ENCODE results near the gene NTM.

Gene NTM

DNA sequence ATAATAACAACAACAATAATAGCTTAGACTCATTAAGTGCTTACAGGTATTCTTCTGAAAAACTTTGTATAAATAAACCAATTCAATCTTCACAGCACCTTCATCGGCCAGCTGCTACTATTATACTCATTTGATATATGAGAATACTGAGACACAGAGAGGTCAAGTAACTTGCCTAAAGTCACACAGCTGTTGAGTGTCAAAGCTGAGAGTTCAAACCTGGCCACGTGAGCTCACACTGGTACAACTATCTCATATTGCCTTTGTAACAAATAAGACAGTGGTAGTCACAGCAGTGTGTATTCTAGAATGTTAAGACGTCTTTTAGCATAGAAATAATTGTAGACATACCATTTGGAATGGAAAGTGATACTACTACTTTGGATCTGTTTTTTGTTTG lies 268.5 kb downstream of the NTM start:
- no peak overlapping the region for H3K4me3 ChIP-seq (ENCODE audit: low read depth, low read length)
- peaks cover 6% of the 10 kb centered on the region for H3K4me1 ChIP-seq (ENCODE audit: control insufficient read depth, insufficient read depth, low read length)
- H3K36me3 ChIP-seq (ENCODE audit: control insufficient read depth, insufficient read depth, low read length): no peaks in the 10 kb centered on the region
- H3K9me3 ChIP-seq (ENCODE audit: control insufficient read depth, insufficient read depth, low read length): no peaks in the 10 kb centered on the region
- no peak overlapping the region for H3K9ac ChIP-seq (ENCODE audit: low read depth, low read length)
- H3K27me3 ChIP-seq (ENCODE audit: control insufficient read depth, insufficient read depth, low read length): no peaks in the 10 kb centered on the region

- H3K4me3 ChIP-seq (ENCODE audit: low read depth, low read length): no peak overlapping the region
- H3K9ac ChIP-seq (ENCODE audit: low read depth, low read length): no peak overlapping the region
- H3K27me3 ChIP-seq (ENCODE audit: control insufficient read depth, insufficient read depth, low read length): no peaks in the 10 kb centered on the region
- H3K4me1 ChIP-seq (ENCODE audit: control insufficient read depth, insufficient read depth, low read length): peaks cover 8% of the 10 kb centered on the region
- H3K9me3 ChIP-seq (ENCODE audit: control insufficient read depth, insufficient read depth, low read length): no peaks in the 10 kb centered on the region
- H3K36me3 ChIP-seq (ENCODE audit: control insufficient read depth, insufficient read depth, low read length): no peaks in the 10 kb centered on the region
Observed at GRCh38 chr11:131640320-131640719, 269.9 kb downstream of the NTM start.

DNA sequence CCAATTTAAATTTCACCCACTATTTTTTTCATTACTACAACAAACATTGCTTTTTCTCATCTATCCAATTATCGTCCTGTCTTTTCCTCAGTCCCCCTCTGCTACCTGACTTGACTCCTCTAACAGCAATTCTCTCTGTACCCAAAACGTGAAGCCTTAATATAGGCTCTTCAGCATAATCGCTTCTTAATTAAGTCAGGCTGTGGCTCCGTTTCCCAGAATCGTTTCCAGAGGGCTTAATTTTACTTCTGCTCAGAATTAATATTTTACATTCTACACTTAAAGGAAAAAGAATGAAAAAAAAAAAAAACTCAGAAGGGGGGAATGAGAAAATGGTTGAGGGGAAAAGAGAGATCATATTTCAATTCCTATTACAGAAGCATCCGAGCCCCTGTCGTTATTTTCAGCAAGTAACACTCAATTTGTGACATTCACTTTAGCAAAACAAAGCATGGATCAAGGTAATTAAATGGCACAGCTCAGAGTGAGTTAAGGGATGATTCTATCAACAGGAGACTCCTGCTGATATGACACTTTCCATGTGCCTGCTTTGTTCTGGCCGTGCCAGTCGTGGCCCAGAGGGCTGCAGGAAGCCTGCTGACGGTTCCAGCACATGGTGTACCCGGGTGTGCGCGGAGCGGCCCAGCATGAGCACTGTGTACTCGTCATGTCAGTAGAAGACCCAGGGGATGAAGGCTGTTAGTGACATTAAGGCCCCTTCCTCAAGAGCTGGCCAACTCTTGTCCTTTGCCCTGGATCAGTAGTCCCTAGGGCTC lies 272.5 kb downstream of the NTM start:
- Histone ChIP-seq H3K9ac (ENCODE audit: low read depth, low read length) (no peak overlapping the region), H3K36me3 (ENCODE audit: control insufficient read depth, insufficient read depth, low read length) (no peaks in the 10 kb centered on the region), H3K9me3 (ENCODE audit: control insufficient read depth, insufficient read depth, low read length) (no peaks in the 10 kb centered on the region), H3K4me3 (ENCODE audit: low read depth, low read length) (no peak overlapping the region), H3K4me1 (ENCODE audit: control insufficient read depth, insufficient read depth, low read length) (peaks cover 9% of the 10 kb centered on the region), H3K27me3 (ENCODE audit: control insufficient read depth, insufficient read depth, low read length) (no peaks in the 10 kb centered on the region)

DNA sequence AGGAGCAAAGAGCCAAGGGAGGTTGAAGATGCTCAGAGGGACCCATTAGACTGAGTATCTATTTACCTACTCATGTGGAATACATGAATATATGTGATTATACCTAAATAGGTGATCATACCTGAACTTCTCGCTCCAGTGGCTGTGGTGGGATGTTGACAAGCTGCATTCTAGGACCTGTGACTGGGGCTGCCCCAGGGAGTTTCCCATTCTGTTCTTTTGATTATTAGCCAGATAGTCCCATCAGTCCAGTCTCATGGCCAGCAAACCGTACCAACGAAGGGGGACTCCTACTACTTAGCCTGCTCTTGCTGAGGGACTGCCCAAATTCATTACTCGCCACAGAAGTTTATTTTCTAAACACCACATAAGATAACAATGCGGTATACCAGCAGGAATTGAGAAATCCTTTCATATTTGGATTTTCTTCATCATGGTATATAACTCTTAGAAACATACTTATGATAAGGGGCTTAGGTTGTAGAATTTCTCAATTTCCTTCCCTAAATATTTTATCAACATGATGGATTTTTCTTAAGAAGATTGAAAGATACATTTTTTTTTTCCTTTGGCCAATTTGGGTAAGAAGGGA lies 273.9 kb downstream of the NTM start:
- Histone ChIP-seq H3K9me3 (ENCODE audit: control insufficient read depth, insufficient read depth, low read length) (no peaks in the 10 kb centered on the region), H3K27me3 (ENCODE audit: control insufficient read depth, insufficient read depth, low read length) (no peaks in the 10 kb centered on the region), H3K4me3 (ENCODE audit: low read depth, low read length) (no peak overlapping the region), H3K36me3 (ENCODE audit: control insufficient read depth, insufficient read depth, low read length) (no peaks in the 10 kb centered on the region), H3K4me1 (ENCODE audit: control insufficient read depth, insufficient read depth, low read length) (peaks cover 9% of the 10 kb centered on the region), H3K9ac (ENCODE audit: low read depth, low read length) (no peak overlapping the region)

GRCh38 chr11:131645237-131645636 lies 274.8 kb downstream of the NTM start:
- Histone ChIP-seq H3K4me1 (ENCODE audit: control insufficient read depth, insufficient read depth, low read length) (peaks cover 7% of the 10 kb centered on the region), H3K9ac (ENCODE audit: low read depth, low read length) (no peak overlapping the region), H3K9me3 (ENCODE audit: control insufficient read depth, insufficient read depth, low read length) (no peaks in the 10 kb centered on the region), H3K27me3 (ENCODE audit: control insufficient read depth, insufficient read depth, low read length) (no peaks in the 10 kb centered on the region), H3K4me3 (ENCODE audit: low read depth, low read length) (no peak overlapping the region), H3K36me3 (ENCODE audit: control insufficient read depth, insufficient read depth, low read length) (no peaks in the 10 kb centered on the region)

GRCh38 chr11:131649856-131650255 lies 279.4 kb downstream of the NTM start:
- Histone ChIP-seq H3K9me3 (ENCODE audit: control insufficient read depth, insufficient read depth, low read length) (no peaks in the 10 kb centered on the region), H3K4me3 (ENCODE audit: low read depth, low read length) (no peak overlapping the region), H3K9ac (ENCODE audit: low read depth, low read length) (no peak overlapping the region), H3K27me3 (ENCODE audit: control insufficient read depth, insufficient read depth, low read length) (no peaks in the 10 kb centered on the region), H3K36me3 (ENCODE audit: control insufficient read depth, insufficient read depth, low read length) (no peaks in the 10 kb centered on the region), H3K4me1 (ENCODE audit: control insufficient read depth, insufficient read depth, low read length) (peaks cover 12% of the 10 kb centered on the region)

DNA sequence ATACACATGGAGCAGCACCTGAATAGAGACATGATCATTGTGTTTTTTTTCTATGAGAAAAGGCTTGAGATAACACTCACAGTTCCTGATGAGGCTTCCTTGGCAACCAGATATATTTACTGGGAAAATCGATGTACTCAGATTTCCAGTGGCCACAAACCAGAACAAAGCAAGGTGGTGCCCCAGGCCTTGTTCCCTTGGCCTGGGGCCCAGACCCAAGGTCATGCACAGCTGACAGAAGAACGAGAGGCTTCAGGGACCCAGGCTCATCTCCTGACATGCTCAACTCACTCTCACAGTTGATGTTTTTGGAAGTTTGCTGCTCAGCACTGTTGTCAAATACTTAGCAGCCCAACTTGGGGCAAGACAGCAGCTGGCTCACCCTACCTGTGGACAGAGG lies 281.8 kb downstream of the NTM start:
- Histone ChIP-seq H3K4me1 (ENCODE audit: control insufficient read depth, insufficient read depth, low read length) (peaks cover 16% of the 10 kb centered on the region), H3K9me3 (ENCODE audit: control insufficient read depth, insufficient read depth, low read length) (no peaks in the 10 kb centered on the region), H3K4me3 (ENCODE audit: low read depth, low read length) (no peak overlapping the region), H3K36me3 (ENCODE audit: control insufficient read depth, insufficient read depth, low read length) (no peaks in the 10 kb centered on the region), H3K27me3 (ENCODE audit: control insufficient read depth, insufficient read depth, low read length) (no peaks in the 10 kb centered on the region), H3K9ac (ENCODE audit: low read depth, low read length) (no peak overlapping the region)

DNA sequence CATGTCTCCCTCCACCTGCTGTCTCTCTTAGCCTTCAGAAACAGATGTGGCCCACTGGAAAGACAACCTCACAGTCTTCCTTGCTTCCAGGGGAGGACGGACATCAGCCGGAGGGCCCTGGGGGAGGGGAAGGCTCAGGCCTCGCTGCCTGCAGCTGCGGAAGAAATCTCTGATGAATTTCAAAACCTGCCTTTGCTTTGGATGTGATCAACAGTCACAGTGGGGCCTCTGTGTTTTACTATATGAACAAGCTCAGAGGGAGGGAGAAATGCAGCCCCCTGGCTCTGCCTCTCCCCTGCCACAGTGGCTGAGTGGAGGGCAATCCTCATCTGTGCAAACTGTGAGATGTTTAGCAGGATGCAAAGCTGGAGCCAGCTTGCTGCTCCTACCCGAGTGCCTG lies 282.8 kb downstream of the NTM start:
- H3K9ac ChIP-seq (ENCODE audit: low read depth, low read length): no peak overlapping the region
- no peaks in the 10 kb centered on the region for H3K27me3 ChIP-seq (ENCODE audit: control insufficient read depth, insufficient read depth, low read length)
- H3K4me3 ChIP-seq (ENCODE audit: low read depth, low read length): no peak overlapping the region
- H3K4me1 ChIP-seq (ENCODE audit: control insufficient read depth, insufficient read depth, low read length): peaks cover 16% of the 10 kb centered on the region
- no peaks in the 10 kb centered on the region for H3K9me3 ChIP-seq (ENCODE audit: control insufficient read depth, insufficient read depth, low read length)
- H3K36me3 ChIP-seq (ENCODE audit: control insufficient read depth, insufficient read depth, low read length): no peaks in the 10 kb centered on the region

- Histone ChIP-seq H3K4me1 (ENCODE audit: control insufficient read depth, insufficient read depth, low read length) (peaks cover 16% of the 10 kb centered on the region), H3K36me3 (ENCODE audit: control insufficient read depth, insufficient read depth, low read length) (no peaks in the 10 kb centered on the region), H3K9ac (ENCODE audit: low read depth, low read length) (no peak overlapping the region), H3K4me3 (ENCODE audit: low read depth, low read length) (no peak overlapping the region), H3K27me3 (ENCODE audit: control insufficient read depth, insufficient read depth, low read length) (no peaks in the 10 kb centered on the region), H3K9me3 (ENCODE audit: control insufficient read depth, insufficient read depth, low read length) (no peaks in the 10 kb centered on the region)
Observed at GRCh38 chr11:131654849-131655248, 284.4 kb downstream of the NTM start.

GRCh38 chr11:131656179-131656838 lies 285.9 kb downstream of the NTM start:
- Histone ChIP-seq H3K36me3 (ENCODE audit: control insufficient read depth, insufficient read depth, low read length) (no peaks in the 10 kb centered on the region), H3K9me3 (ENCODE audit: control insufficient read depth, insufficient read depth, low read length) (no peaks in the 10 kb centered on the region), H3K27me3 (ENCODE audit: control insufficient read depth, insufficient read depth, low read length) (no peaks in the 10 kb centered on the region), H3K4me1 (ENCODE audit: control insufficient read depth, insufficient read depth, low read length) (peaks cover 24% of the 10 kb centered on the region), H3K9ac (ENCODE audit: low read depth, low read length) (no peak overlapping the region), H3K4me3 (ENCODE audit: low read depth, low read length) (peak overlapping the region; percentile 37)

- H3K9me3 ChIP-seq (ENCODE audit: control insufficient read depth, insufficient read depth, low read length): no peaks in the 10 kb centered on the region
- H3K27me3 ChIP-seq (ENCODE audit: control insufficient read depth, insufficient read depth, low read length): no peaks in the 10 kb centered on the region
- H3K9ac ChIP-seq (ENCODE audit: low read depth, low read length): no peak overlapping the region
- H3K36me3 ChIP-seq (ENCODE audit: control insufficient read depth, insufficient read depth, low read length): no peaks in the 10 kb centered on the region
- peak overlapping the region; percentile 37 for H3K4me3 ChIP-seq (ENCODE audit: low read depth, low read length)
- H3K4me1 ChIP-seq (ENCODE audit: control insufficient read depth, insufficient read depth, low read length): peaks cover 24% of the 10 kb centered on the region
Observed at GRCh38 chr11:131656839-131657211, 286.4 kb downstream of the NTM start.

DNA sequence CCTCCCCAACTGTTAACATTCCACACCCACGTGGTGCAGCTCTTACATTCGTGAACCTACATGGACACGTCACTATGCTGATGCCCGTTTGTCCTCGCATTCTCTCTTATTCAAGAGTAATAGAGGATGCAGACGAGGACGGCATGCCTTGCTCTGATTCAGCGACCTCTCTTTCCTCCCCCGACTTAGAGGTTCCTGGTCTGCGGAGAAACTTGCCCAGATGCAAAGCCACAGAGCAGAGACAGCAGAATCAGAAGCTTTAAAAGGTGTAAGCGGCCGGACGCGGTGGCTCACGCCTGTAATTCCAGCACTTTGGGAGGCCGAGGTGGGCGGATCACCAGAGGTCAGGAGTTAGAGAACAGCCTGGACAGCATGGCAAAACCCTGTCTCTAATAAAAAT lies 288.0 kb downstream of the NTM start:
- Histone ChIP-seq H3K27me3 (ENCODE audit: control insufficient read depth, insufficient read depth, low read length) (no peaks in the 10 kb centered on the region), H3K9ac (ENCODE audit: low read depth, low read length) (no peak overlapping the region), H3K4me3 (ENCODE audit: low read depth, low read length) (no peak overlapping the region), H3K4me1 (ENCODE audit: control insufficient read depth, insufficient read depth, low read length) (peaks cover 27% of the 10 kb centered on the region), H3K36me3 (ENCODE audit: control insufficient read depth, insufficient read depth, low read length) (no peaks in the 10 kb centered on the region), H3K9me3 (ENCODE audit: control insufficient read depth, insufficient read depth, low read length) (no peaks in the 10 kb centered on the region)
